CD4-positive, alpha-beta T cell treated with Interleukin-2 at 100 ng/mL for 4 hours (primary cell): Measurements from ENCODE around the gene TIMM22.

Experiments used
- DNase-seq: peaks from one replicate; pipeline ENCODE4 v3.0.0-alpha.2; 2020; ENCODE audit warnings: low spot score

The TIMM22 gene

DNA sequence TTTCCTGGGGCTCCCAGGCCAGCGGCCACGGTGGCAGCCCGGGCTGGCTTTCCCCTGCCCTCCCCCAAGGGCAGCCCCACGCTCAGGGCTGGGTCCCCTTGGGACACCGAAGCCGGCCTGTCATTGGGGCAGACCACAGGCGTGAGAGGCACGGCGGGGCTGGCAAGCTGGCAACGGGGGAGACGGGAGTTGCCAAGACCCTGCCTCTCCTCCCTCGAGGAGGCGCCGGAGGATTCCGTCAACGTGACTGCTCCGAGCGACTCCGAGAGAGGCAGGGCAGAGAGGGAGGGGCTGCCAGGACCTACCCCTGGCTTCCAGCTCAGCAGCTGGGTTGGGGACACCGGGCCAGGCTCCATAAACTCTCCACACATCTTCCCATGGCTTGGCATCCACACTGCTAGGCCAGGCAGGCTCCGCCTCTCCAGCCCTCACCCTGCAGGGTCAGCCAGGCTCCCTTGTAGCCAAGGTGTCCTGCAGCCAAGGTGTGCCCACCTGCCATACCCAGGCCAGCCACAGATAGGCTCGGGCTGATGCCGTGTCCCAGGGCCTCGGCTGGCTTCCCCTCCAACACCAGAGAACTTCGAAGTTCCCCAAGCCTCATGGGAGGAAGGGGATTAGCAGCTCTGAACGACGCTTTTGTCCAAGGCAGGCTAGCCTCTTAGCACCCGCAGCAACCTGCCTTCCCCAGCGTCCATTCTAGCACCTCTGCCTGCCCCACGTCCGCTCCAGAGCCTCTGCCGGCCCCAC, 25.5 kb downstream of the TIMM22 start:
- no peak for DNase-seq

DNA sequence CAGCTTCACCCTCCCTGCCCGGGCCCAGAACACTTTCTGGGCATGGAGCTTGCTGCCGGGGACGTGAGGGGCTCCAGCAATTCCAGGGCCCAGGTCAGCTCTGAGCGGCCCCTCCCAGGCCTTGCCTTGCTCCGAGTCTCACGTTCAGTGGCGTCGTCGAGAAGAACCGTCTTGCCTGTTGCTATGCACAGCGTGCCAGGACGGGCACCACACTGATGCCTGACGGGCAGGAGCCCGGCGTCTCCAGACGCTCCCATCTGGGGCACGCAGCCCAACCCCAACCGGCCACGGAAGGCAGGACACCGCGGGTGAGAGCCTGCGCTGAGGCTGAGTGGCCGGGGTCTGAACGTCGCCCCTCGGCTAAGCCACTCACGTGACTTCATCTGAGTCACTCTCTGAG, 27.1 kb downstream of the TIMM22 start:
- no peak for DNase-seq

DNA sequence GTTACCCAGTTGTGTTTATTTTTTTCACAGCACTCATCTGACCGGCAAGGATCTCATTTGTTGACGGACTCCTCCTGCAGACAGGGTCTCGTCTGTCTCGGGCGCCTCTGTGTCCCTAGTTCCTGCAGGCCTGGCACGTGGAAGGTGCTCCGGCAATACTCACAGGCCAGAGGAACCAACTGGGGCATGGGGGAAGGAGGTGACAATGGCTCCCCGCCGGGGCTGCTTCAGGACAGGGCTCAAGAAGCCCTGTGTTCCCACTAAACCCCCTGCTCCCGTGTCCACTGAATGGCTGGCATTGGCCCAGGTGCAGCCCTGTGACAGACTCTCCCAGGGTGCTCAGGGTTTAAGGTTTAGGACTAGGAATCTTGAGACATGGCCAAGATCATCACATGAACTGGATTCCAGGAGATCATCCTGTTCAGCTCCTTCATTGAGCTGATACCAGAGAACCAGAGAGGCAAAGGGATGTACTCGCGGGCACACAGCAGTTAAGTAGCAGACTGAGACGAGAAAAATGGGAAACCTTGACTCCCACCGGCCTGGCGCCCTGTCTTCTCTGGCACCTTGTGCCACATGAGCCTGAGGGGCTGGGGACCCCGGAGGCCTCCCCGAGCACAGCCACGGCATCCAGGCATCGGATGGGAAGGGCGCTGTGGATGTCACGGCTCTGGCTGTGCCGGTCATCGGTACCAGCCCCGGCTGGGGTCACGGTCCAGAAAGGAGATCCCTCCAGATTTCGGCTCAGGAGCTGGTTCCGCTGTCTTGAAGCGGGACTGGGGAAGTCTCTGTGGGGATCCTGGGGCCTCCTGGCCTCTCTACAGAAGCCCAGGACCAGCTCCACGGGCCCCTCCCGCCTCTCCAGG, 29.0 kb downstream of the TIMM22 start:
- DNase-seq = no peak

DNA sequence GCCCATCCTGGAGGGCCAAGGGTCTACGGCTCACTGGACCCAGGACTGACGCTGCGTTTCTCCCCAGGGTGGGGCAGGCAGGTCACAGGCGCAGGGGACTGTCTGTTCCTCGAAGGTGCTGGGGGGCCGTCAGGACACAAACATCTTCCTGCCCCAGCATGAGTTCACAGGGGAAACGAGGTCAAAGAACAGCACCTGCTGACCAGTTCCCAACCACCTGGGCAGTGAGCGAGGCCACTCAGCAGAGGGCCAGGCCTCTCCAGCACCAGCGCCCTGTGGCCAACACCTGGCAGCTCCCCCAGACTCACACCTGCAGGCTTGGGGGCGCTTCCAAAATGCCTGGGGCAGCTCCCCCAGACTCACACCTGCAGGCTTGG, 29.7 kb downstream of the TIMM22 start:
- no peak for DNase-seq

DNA sequence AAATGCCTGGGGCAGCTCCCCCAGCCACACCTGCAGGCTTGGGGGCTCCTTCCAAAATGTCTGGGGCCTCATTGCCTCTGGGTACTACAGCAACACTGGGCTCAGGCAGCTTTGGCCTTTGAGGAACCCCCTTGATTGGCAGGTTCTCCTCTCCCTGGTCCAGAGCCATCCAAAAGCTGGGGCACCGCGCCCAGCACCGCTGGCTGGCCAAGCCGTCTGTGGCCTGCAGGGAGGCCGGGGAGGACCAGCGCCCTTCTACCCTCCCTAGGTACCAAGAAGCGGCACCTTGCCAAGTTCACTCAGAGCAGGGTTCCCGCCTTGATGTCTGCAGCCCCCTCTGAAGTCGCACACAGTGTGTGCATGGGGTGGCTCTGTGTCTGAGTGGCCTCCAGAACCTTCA, 30.1 kb downstream of the TIMM22 start:
- DNase-seq = no peak

DNA sequence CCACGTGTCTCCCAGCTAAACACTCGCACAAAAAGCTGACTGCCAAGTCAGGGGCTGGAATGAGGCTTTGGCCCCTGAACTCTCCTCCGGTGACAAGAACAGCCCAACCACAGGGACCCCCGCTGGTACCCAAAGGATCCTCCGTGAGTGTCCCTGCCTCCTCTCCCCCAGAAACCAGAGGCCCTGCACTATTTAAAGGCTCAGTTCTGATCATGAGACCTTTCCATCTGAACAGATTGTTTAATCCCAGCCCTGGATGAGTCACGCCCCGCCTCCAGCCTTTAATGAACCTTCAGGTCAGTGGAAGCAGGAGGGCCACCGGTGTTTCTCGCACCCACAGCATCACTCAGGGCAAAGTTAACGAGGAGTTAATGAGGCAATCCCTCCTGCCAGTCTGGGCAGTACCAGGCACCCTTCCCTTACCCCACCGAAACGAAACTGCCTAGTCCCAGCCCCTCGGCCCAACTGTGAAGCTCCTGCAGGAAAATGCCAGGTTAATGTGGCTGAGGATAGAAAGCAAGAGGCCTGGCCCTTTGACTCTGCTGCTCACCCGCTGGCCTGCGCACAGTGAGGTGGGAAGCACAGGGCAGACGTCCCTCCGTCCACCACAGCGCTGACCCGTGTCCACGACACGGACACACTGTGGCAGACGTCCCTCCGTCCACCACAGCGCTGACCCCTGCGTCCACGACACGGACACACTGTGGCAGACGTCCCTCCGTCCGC, 32.4 kb downstream of the TIMM22 start:
- no peak for DNase-seq

DNA sequence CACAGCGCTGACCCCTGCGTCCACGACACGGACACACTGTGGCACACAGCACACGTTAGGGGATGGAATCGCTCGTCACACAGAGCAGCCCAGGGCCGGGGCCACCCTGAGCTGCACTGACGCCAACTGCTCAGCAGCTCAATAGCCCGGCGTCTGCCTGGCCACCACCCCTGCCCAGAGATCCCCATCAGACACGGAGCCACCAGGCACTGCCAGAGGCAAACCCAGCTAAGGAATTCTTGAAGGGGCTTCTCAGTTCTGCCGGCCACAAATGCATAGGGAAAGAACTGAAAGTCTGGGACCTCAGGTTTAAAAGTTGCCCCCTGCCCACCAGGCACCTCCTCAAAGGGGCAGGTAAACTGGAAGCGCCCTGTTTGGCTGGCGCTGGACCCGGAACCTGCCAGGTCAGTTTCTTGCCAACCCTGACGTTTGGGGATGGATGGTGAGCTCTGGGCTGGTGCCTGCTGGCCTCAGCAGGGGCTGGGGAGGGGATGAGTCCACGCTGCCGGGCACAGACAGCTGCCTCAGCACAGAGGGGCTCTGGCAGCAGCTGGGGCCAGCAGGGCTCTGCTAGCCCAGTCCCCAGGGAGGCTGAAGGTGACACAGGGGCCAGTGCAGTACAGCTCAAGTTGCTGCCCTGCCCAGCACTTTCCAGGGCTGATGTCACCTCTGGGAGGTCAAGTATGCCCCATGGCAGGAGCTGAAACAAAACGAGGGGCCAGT, 33.2 kb downstream of the TIMM22 start:
- DNase-seq = no peak

DNA sequence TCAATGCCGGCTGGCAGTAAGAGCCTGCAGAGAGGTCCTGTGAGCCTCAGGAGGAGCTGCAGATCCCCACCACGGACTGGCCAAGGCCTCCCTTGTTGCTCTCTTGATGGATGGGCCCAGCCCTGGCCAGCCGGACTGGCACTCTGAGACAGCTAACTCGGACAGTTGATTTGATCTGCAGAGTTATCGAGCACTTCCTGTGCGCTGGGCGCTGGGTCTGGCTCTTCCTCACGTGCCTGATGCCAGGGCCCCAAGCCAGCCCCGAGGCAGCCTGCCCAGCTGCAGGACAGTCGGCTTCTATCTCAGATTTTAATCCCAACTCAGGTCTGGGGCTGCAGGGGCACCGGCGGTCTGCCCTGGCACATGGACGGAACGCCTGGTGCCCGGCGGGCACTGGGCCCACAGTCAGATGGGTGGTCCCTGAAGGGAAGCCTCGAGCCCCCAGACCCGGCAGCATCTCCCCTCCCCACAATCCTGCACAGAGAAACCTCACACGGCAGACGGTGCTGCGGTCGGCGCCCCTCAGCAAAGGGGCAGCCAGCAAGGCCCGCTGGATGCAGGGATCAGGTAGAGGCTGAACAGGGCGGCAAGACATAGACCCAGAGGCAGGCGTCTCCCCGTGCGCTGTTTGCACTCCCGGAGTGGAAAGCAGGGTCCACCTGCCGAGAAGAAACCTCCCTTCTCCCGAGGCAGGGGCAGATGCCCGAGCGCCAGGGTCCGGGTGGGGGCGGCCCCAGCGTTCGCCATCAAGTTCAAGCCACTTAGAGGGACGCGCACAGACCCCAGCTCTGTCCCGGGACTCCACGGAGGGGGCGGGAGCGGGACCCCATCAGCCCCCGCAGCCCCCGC, 34.0 kb downstream of the TIMM22 start:
- DNase-seq = no peak

DNA sequence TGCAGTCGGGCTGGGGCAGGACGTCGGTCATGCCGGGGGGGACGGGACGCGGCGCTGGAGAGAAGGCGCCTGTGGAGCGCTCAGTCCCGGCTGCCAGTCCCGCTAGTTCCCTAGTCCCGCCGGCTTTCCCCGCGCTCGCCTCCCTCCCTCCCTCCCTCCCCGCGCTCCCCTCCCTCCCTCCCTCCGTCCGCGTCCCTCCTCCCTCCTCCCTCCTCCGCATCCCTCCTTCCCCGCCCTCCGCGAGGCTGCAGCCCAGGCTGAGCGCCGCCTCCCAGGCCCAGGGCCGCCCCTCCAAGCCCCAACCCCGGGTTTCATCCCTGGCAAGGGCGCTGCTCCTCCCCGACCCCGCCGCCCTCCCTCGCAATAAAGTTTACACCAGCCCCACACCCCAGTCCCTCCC, 34.8 kb downstream of the TIMM22 start:
- DNase-seq = no peak

DNA sequence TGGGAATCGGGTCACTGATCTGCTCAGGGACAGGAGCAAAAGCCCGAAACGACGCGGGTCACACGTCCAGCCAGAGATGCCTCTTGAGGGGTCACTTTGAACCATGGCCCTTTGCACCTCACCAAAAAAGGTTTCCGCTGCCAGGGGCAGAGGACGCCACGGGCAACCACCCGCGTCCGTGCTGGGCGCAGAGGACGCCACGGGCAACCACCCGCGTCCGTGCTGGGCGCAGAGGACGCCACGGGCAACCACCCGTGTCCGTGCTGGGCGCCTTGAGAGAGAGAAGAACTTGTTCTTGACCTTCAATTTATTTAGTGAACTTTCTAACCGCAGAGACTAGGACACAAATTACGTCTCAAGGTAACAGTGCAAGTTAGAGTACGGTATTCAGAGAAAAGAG, 35.5 kb downstream of the TIMM22 start:
- no peak for DNase-seq

DNA sequence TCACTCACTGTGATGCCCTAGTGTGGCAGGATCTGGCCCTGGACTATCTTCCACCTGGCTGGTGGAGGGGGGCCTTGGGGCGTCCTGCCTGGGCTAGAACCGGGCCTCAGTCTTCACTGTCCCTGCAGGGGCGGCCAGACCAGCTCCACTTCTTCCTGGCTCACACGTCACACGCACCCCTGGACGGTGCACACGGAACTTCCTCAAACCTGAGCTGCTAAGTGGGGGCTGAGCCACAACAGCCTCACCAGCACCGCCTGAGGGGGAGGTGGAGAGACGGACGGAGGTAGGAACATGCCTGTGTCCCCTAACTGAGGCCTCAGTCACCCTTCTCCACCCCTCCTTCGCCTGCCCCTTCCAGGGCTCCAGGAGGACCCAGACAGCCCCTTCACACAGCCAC, 36.6 kb downstream of the TIMM22 start:
- no peak for DNase-seq

DNA sequence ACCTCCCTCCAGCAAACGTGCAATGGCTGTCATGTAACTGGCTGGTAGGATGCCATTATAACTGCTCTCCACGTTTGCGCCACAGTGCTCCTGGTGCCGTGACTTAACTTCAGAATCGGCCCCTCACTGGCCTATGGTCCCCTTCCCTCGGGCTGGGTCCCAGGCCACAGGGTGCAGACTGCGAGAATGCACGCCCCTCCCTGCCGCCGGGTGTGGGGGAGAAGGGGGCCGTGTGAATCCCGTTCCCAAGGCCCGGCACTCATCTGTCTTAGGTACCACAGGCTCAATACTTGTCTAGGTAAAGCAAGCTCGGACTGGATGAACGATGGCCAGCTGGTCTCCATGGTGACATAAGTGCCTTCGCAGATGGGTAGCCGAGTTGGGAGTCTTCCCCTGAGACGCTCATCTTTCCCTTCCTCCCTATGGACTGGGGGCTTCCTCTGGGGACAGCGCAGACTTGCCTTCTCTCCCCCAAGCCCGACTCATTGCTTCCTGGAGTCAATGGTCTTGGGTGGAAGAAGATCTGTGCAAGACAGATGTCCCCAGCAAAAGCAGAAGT, 37.8 kb downstream of the TIMM22 start:
- no peak for DNase-seq

DNA sequence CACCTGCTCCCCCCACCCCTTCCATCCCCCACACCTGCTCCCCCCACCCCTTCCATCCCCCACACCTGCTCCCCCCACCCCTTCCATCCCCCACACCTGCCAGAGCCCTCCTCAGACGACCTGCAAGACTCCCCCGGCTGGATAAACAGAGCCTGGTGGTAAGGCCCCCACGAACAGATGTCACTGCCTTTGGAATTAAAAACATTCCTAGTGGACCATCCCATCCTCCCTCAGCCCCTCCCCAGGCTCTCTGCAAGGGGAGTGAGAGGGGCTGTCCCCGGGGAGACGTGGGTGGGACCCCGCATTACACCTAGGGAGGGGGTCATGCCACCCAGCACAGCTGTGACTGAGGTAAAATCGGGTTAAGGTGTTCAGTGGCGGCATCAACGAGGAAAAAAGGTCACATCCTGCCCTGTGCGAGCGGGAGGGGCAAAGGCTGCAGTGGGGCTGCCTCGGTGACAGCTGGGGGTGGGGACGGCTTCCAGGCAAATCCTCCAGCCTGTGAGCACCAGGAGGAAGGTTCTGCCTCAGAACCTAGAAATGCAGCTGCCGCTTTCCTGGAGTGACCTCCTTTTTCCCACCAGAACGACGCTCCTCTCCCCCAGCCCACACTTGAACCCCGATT, 38.7 kb downstream of the TIMM22 start:
- DNase-seq = no peak

DNA sequence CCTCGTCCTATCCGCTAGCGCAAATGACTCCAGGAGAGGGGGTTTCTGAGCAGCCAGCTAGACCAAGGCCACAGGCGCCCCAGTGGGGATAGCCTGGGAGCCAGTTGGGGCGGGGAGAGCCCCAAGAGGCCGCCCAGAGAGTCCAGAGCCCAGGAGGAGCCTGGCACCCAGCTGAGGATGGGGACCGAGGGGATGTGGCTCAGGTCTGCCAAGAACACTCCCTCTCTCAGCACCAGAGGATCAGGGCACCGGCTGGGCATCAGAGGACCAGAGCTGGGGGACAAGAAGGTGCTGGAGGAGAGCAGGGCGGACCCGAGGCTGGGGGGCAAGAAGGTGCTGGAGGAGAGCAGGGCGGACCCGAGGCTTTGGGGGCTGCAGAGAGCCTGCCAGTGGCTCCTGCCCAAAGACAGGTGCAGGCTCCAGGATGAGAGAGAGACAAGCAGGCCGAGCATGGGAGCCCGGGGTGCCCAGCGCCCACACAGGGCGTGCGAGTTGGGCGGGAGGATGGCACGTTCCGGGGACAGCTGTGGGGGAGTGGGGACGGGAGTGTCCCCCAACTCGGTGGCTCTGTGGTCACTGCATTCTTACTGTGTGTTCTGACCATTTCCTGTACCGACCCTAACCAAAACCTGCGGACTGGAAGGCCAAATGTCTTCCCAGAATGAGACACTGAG, 39.4 kb downstream of the TIMM22 start:
- DNase-seq = no peak

DNA sequence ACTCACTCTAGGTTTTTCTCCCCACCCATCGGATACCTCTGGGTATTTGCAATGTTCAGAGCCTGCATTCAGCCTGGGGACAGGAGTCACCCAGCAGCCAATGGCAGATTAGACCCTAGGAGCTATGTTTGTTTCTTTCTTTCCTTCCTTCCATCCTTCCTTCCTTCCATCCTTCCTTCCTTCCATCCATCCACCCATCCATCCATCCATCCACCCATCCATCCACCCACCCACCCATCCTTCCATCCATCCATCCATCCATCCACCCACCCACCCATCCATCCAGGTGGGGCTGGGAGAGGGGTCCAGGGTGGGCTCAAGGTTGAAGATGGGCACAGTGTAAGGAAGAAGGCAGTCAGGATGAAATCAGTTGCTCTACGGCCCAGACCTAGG, 39.9 kb downstream of the TIMM22 start:
- DNase-seq = no peak

DNA sequence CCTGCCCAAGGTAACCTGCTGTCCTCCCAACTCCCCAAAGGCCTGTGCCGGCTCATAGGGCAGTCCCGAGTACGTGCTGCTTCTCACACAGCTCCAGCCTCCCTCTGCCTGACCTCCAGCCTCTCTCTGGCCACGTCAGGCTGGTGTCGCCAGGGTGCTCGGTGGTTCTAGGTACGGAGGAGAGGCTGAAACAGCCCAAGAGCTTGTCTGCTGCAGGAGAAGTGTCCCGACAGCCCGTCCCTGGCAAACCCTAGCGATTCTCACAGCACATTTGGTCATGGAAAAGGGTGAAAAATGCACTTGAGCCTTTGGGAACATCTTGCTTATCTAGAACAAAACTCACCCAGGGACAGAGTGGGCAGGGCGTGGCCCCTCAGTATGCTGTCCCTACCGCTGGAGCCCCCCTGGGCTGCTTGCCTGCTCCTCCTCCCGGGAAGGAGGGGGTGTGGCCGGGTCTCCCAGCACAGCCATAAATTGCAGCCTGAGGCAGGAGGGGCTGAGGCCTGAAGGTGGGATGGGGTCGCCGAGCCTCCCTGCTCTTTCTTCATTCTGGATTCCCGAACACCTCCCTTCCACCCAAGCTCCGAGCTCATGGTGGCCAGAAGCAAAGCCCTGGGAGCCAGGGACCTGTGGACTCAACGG, 40.4 kb downstream of the TIMM22 start:
- no peak for DNase-seq

DNA sequence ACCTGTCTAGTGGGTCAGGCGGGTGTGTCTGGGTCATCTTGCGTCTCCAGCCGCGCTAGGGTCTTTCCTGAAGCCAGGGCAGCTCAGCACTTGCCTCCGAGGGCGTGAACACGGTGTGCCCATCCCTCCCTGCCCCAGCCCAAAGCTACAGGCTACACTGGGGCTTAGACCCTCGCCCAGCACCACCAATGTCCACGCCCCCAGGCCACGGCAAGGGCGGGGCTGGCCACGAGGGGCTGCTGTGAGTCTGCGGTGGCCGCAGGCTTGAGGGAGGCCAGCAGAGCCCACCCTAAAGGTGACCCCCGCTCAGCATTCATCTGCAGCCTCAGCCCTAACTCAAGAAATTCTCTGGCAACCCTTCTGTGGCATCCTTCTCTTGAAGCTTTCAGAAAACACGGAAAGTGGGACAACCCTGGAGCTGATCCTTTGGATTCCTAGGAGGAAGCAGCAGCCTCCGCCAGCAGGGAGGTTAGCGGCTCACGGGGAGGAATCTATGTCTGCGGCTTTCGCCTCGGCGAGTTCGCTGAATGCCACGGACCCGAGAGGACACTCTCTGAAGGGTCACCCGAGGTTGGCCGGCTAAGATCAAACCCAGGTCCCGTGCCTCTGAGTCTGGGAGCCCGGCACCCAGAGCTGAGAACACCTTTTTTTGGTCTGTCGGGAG, 41.7 kb downstream of the TIMM22 start:
- no peak for DNase-seq

DNA sequence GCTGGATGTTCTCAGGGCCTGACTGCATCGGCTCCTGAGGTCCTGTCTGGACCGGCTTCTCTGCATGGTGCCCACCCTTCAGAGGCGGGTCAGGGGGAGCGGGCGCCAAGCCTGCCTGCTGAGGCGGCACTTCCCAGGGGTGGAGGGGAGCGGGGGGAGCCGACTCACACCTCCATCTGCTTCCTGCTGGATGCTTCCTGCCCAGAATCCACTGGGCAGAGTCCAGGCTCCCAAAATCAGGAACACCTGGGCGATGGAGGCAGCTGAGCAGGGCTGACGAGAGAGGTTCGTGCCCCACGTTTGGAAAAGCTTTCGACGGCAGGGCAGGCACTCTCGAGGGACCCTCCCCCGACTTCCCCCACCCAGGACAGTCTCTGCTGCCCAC, 42.2 kb downstream of the TIMM22 start:
- no peak for DNase-seq
